ENCODE data around the gene TFB2M.

The TFB2M gene

GRCh38 chr1:246600579-246600978 lies 34.5 kb upstream of the TFB2M start:
- no peak overlapping the region for H4K8ac ChIP-seq (ENCODE audit: low read length)
- no peak overlapping the region for H3K23ac ChIP-seq (ENCODE audit: low read length in 2 of 2)
- no peak overlapping the region for H3K27ac ChIP-seq (ENCODE audit: low read length, poor library complexity, severe bottlenecking)
- H3K9ac ChIP-seq (ENCODE audit: low read length) = no peak overlapping the region
- H4K91ac ChIP-seq (ENCODE audit: low read length) = no peak overlapping the region
- no peaks in the 10 kb centered on the region for H3K4me1 ChIP-seq (ENCODE audit: control insufficient read depth, insufficient read depth, low read depth, low read length)
- no peaks in the 10 kb centered on the region for H3K27me3 ChIP-seq (ENCODE audit: control insufficient read depth in 1 of 2, insufficient read depth in 1 of 2, low read length in 2 of 2)
- WGBS = 96% methylated on average over 2 of the region's 2 CpGs
- no peak overlapping the region for H2BK5ac ChIP-seq (ENCODE audit: low read depth, low read length, poor library complexity, severe bottlenecking)
- H3K36me3 ChIP-seq (ENCODE audit: control insufficient read depth in 1 of 2, insufficient read depth in 2 of 2, low read depth in 1 of 2, low read length in 2 of 2) = peaks cover 3 to 4% of the 10 kb centered on the region in 2 experiments
- H3K14ac ChIP-seq (ENCODE audit: low read length in 2 of 2) = no peak overlapping the region
- no peak for DNase-seq
- no peak overlapping the region for H2AK5ac ChIP-seq (ENCODE audit: low read length, severe bottlenecking)
- no peak overlapping the region for H2AFZ ChIP-seq (ENCODE audit: low read depth, low read length)
- H2BK12ac ChIP-seq (ENCODE audit: low read length in 2 of 2) = no peak overlapping the region
- no peak overlapping the region for H3K4ac ChIP-seq (ENCODE audit: low read depth in 1 of 2, low read length in 2 of 2)
- no peak overlapping the region for H3K4me2 ChIP-seq (ENCODE audit: low read length, poor library complexity, severe bottlenecking)
- no peaks in the 10 kb centered on the region for H3K9me3 ChIP-seq (ENCODE audit: control insufficient read depth, low read length)
- no peak overlapping the region for H3K18ac ChIP-seq (ENCODE audit: low read depth in 1 of 2, low read length in 2 of 2)
- peaks cover 38% of the 10 kb centered on the region for H3K79me1 ChIP-seq (replicated peaks; ENCODE audit: low read length, poor library complexity, severe bottlenecking)
- no peak overlapping the region for H2BK120ac ChIP-seq (ENCODE audit: low read depth, low read length)
- no peak overlapping the region for H2BK15ac ChIP-seq (ENCODE audit: low read depth, poor library complexity, severe bottlenecking)
- H3K4me3 ChIP-seq (ENCODE audit: insufficient read depth in 1 of 2, low read depth in 1 of 2, low read length in 2 of 2) = no peak overlapping the region

GRCh38 chr1:246599315-246599714 lies 33.3 kb upstream of the TFB2M start:
- Histone ChIP-seq H4K91ac (ENCODE audit: low read length) (no peak overlapping the region), H2BK12ac (ENCODE audit: low read length in 2 of 2) (no peak overlapping the region)
- 84% methylated on average over 3 of the region's 4 CpGs for WGBS

GRCh38 chr1:246597971-246598370 lies 31.9 kb upstream of the TFB2M start:
- Histone ChIP-seq H3K36me3 (ENCODE audit: control insufficient read depth in 1 of 2, insufficient read depth in 2 of 2, low read depth in 1 of 2, low read length in 2 of 2) (peaks cover 0 to 6% of the 10 kb centered on the region in 2 experiments), H3K4ac (ENCODE audit: low read depth in 1 of 2, low read length in 2 of 2) (no peak overlapping the region), H3K4me2 (ENCODE audit: low read length, poor library complexity, severe bottlenecking) (no peak overlapping the region), H3K14ac (ENCODE audit: low read length in 2 of 2) (no peak overlapping the region), H4K8ac (ENCODE audit: low read length) (no peak overlapping the region), H3K23ac (ENCODE audit: low read length in 2 of 2) (no peak overlapping the region), H4K91ac (ENCODE audit: low read length) (no peak overlapping the region), H2BK12ac (ENCODE audit: low read length in 2 of 2) (no peak overlapping the region), H2AFZ (ENCODE audit: low read depth, low read length) (no peak overlapping the region), H2BK120ac (ENCODE audit: low read depth, low read length) (no peak overlapping the region), H3K27ac (ENCODE audit: low read length, poor library complexity, severe bottlenecking) (no peak overlapping the region), H3K27me3 (ENCODE audit: control insufficient read depth in 1 of 2, insufficient read depth in 1 of 2, low read length in 2 of 2) (no peaks in the 10 kb centered on the region), H3K9me3 (ENCODE audit: control insufficient read depth, low read length) (no peaks in the 10 kb centered on the region), H2BK5ac (ENCODE audit: low read depth, low read length, poor library complexity, severe bottlenecking) (no peak overlapping the region), H3K9ac (ENCODE audit: low read length) (peak overlapping the region; percentile 78), H3K4me1 (ENCODE audit: control insufficient read depth, insufficient read depth, low read depth, low read length) (peaks cover 2% of the 10 kb centered on the region), H3K79me1 (replicated peaks; ENCODE audit: low read length, poor library complexity, severe bottlenecking) (peaks cover 35% of the 10 kb centered on the region), H3K4me3 (ENCODE audit: insufficient read depth in 1 of 2, low read depth in 1 of 2, low read length in 2 of 2) (no peak overlapping the region), H2AK5ac (ENCODE audit: low read length, severe bottlenecking) (no peak overlapping the region), H2BK15ac (ENCODE audit: low read depth, poor library complexity, severe bottlenecking) (no peak overlapping the region), H3K18ac (ENCODE audit: low read depth in 1 of 2, low read length in 2 of 2) (no peak overlapping the region)
- DNase-seq = no peak
- 100% methylated on average over 6 of the region's 7 CpGs for WGBS

More at GRCh38 chr1:246599315-246599714, 33.3 kb upstream of the TFB2M start:
- Histone ChIP-seq H3K23ac (ENCODE audit: low read length in 2 of 2) (no peak overlapping the region), H3K27me3 (ENCODE audit: control insufficient read depth in 1 of 2, insufficient read depth in 1 of 2, low read length in 2 of 2) (no peaks in the 10 kb centered on the region), H3K36me3 (ENCODE audit: control insufficient read depth in 1 of 2, insufficient read depth in 2 of 2, low read depth in 1 of 2, low read length in 2 of 2) (peaks cover 4 to 6% of the 10 kb centered on the region in 2 experiments), H2BK120ac (ENCODE audit: low read depth, low read length) (no peak overlapping the region), H3K4me1 (ENCODE audit: control insufficient read depth, insufficient read depth, low read depth, low read length) (no peaks in the 10 kb centered on the region), H3K9ac (ENCODE audit: low read length) (no peak overlapping the region), H4K8ac (ENCODE audit: low read length) (no peak overlapping the region), H3K4me3 (ENCODE audit: insufficient read depth in 1 of 2, low read depth in 1 of 2, low read length in 2 of 2) (no peak overlapping the region), H2AK5ac (ENCODE audit: low read length, severe bottlenecking) (no peak overlapping the region), H2BK15ac (ENCODE audit: low read depth, poor library complexity, severe bottlenecking) (no peak overlapping the region), H3K79me1 (replicated peaks; ENCODE audit: low read length, poor library complexity, severe bottlenecking) (peaks cover 39% of the 10 kb centered on the region), H3K14ac (ENCODE audit: low read length in 2 of 2) (no peak overlapping the region), H3K18ac (ENCODE audit: low read depth in 1 of 2, low read length in 2 of 2) (no peak overlapping the region), H3K9me3 (ENCODE audit: control insufficient read depth, low read length) (no peaks in the 10 kb centered on the region), H3K4ac (ENCODE audit: low read depth in 1 of 2, low read length in 2 of 2) (no peak overlapping the region), H2BK5ac (ENCODE audit: low read depth, low read length, poor library complexity, severe bottlenecking) (no peak overlapping the region), H2AFZ (ENCODE audit: low read depth, low read length) (no peak overlapping the region), H3K27ac (ENCODE audit: low read length, poor library complexity, severe bottlenecking) (no peak overlapping the region), H3K4me2 (ENCODE audit: low read length, poor library complexity, severe bottlenecking) (no peak overlapping the region)
- no peak for DNase-seq

- peaks cover 2% of the 10 kb centered on the region for H3K4me1 ChIP-seq (ENCODE audit: control insufficient read depth, insufficient read depth, low read depth, low read length)
- no peak overlapping the region for H3K27ac ChIP-seq (ENCODE audit: low read length, poor library complexity, severe bottlenecking)
- 80% methylated on average over 1 of the region's 5 CpGs for WGBS
Observed at GRCh38 chr1:246597340-246597739, 31.3 kb upstream of the TFB2M start.

More at GRCh38 chr1:246597340-246597739, 31.3 kb upstream of the TFB2M start:
- no peak overlapping the region for H4K8ac ChIP-seq (ENCODE audit: low read length)
- H2BK120ac ChIP-seq (ENCODE audit: low read depth, low read length) = no peak overlapping the region
- no peak overlapping the region for H4K91ac ChIP-seq (ENCODE audit: low read length)
- H2BK5ac ChIP-seq (ENCODE audit: low read depth, low read length, poor library complexity, severe bottlenecking) = no peak overlapping the region
- no peak overlapping the region for H2BK12ac ChIP-seq (ENCODE audit: low read length in 2 of 2)
- no peaks in the 10 kb centered on the region for H3K27me3 ChIP-seq (ENCODE audit: control insufficient read depth in 1 of 2, insufficient read depth in 1 of 2, low read length in 2 of 2)
- H3K23ac ChIP-seq (ENCODE audit: low read length in 2 of 2) = no peak overlapping the region
- no peak overlapping the region for H2BK15ac ChIP-seq (ENCODE audit: low read depth, poor library complexity, severe bottlenecking)
- no peak overlapping the region for H2AK5ac ChIP-seq (ENCODE audit: low read length, severe bottlenecking)
- no peak overlapping the region for H3K4me2 ChIP-seq (ENCODE audit: low read length, poor library complexity, severe bottlenecking)
- no peaks in the 10 kb centered on the region for H3K9me3 ChIP-seq (ENCODE audit: control insufficient read depth, low read length)
- no peak overlapping the region for H3K18ac ChIP-seq (ENCODE audit: low read depth in 1 of 2, low read length in 2 of 2)
- DNase-seq = peak; percentile 97
- no peak overlapping the region for H3K14ac ChIP-seq (ENCODE audit: low read length in 2 of 2)
- H2AFZ ChIP-seq (ENCODE audit: low read depth, low read length) = no peak overlapping the region
- H3K4me3 ChIP-seq (ENCODE audit: insufficient read depth in 1 of 2, low read depth in 1 of 2, low read length in 2 of 2) = no peak overlapping the region
- no peak overlapping the region for H3K4ac ChIP-seq (ENCODE audit: low read depth in 1 of 2, low read length in 2 of 2)
- peaks cover 0 to 6% of the 10 kb centered on the region in 2 experiments for H3K36me3 ChIP-seq (ENCODE audit: control insufficient read depth in 1 of 2, insufficient read depth in 2 of 2, low read depth in 1 of 2, low read length in 2 of 2)
- peak overlapping the region; percentile 78 for H3K9ac ChIP-seq (ENCODE audit: low read length)
- peaks cover 32% of the 10 kb centered on the region for H3K79me1 ChIP-seq (replicated peaks; ENCODE audit: low read length, poor library complexity, severe bottlenecking)
